ENCODE measurements around the gene FTO.

DNA sequence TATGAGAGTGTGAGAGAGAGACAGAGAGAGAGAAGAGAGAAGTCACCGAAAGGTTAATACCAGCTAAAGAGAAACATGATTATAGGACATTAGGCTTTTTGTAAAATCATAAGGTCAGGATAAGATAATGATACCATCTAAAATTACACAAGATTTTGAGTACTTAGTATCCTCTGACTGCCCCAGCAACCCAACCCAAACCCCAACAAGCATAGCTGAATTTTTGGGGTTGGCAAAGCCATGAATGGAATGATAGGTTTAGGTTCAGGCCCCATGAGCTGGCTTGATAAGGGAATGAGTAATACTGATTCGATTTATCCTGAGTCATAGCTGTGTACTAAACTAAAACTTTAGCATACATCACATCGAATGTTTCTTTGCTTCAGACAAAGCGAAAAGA lies 323.1 kb downstream of the FTO start:
- TF ChIP-seq, protein P1, sequence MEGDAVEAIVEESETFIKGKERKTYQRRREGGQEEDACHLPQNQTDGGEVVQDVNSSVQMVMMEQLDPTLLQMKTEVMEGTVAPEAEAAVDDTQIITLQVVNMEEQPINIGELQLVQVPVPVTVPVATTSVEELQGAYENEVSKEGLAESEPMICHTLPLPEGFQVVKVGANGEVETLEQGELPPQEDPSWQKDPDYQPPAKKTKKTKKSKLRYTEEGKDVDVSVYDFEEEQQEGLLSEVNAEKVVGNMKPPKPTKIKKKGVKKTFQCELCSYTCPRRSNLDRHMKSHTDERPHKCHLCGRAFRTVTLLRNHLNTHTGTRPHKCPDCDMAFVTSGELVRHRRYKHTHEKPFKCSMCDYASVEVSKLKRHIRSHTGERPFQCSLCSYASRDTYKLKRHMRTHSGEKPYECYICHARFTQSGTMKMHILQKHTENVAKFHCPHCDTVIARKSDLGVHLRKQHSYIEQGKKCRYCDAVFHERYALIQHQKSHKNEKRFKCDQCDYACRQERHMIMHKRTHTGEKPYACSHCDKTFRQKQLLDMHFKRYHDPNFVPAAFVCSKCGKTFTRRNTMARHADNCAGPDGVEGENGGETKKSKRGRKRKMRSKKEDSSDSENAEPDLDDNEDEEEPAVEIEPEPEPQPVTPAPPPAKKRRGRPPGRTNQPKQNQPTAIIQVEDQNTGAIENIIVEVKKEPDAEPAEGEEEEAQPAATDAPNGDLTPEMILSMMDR (conservative IDR thresholded peaks at IDR 0.05 in 1 of 2, IDR thresholded peaks at IDR 0.05 in 1 of 2; ENCODE audit: extremely low read depth in 1 of 2, insufficient read depth in 1 of 2, low read depth in 1 of 2, low read length in 2 of 2), result no peak
- no peak for TF ChIP-seq EZH2 (IDR thresholded peaks at IDR 0.05; ENCODE audit: borderline replicate concordance, low read length)

Measured in mammary epithelial cell (primary cell).